GM12878 (cell line): Measurements from ENCODE around the gene CLEC16A. TPM values are rescaled to one million over a fixed set of nuclear protein-coding genes. Genes with fewer than 3 reads are reported as not detected.
A peak's percentile ranks its signal among the peaks of the same experiment; 100 is the strongest.

ENCODE experiments used
- ATAC-seq: fragments of 200-7000 bp; cut with Tn5 transposase; 3 replicates; pipeline ENCODE4 v1.9.1; 2020; ENCODE audit warnings: mild to moderate bottlenecking, moderate library complexity
- BruUV-seq: library from RNA; stranded (reverse); fragments of 400-500 nt; replicated peaks from 2 replicates; lab custom pipeline; 2021; lab: Mats Ljungman, UMichigan
- CTCF ChIA-PET: fragments of 300-600 bp; sonication (Branson Sonifier 250); formaldehyde crosslinking; extraction: SDS; loops from one replicate; lab custom pipeline; 2021; ENCODE audit warnings: inconsistent platforms; lab: Yijun Ruan, JAX
- POLR2A ChIA-PET: fragments of 350-600 bp; formaldehyde crosslinking; extraction: SDS; loops from one replicate; lab custom pipeline; 2021; ENCODE audit warnings: inconsistent platforms; lab: Charles Lee
- RAD21 ChIA-PET: fragments of 300-600 bp; sonication (Branson Sonifier 250); formaldehyde crosslinking; loops from one replicate; lab custom pipeline; 2023; ENCODE audit warnings: antibody characterized with exemption; ENCODE audit not compliant: unreplicated experiment; lab: Charles Lee
- SMC1A ChIA-PET: fragments of 300-600 bp; sonication (Branson Sonifier 250); formaldehyde crosslinking; loops from one replicate; lab custom pipeline; 2023; ENCODE audit not compliant: unreplicated experiment, uncharacterized antibody; lab: Charles Lee
- DNase-seq: peaks from one replicate; pipeline ENCODE4 v3.0.0-alpha.2; 2011; ENCODE audit warnings: low read depth, low spot score
- FAIRE-seq: peaks from 3 replicates; lab custom pipeline; 2011; peaks lifted over from hg19 to GRCh38; lab: Jason Lieb, UNC
- H2AFZ ChIP-seq: 2 replicates; pipeline ENCODE4 v1.6.0; 2011; ENCODE audit warnings: low read depth, low read length, control low read depth; ENCODE audit not compliant: control insufficient read depth
- H3K27ac ChIP-seq: 2 replicates; pipeline ENCODE4 v1.5.1; 2011; ENCODE audit warnings: control low read depth; ENCODE audit not compliant: control insufficient read depth, insufficient read depth
- H3K27me3 ChIP-seq, 2 experiments: replicated peaks in 1 of 2; 2 replicates each; pipeline versions ENCODE4 v1.6.0 to v1.6.1; 2011; ENCODE audit warnings: low read length in 1 of 2; ENCODE audit not compliant: control insufficient read depth in 2 of 2, insufficient read depth in 2 of 2
- H3K36me3 ChIP-seq, 2 experiments: 2 replicates each; pipeline ENCODE4 v1.5.1; 2011; ENCODE audit warnings: low read length in 1 of 2; ENCODE audit not compliant: control insufficient read depth in 2 of 2, insufficient read depth in 2 of 2
- H3K4me1 ChIP-seq: 2 replicates; pipeline ENCODE4 v1.6.1; 2011; ENCODE audit warnings: mild to moderate bottlenecking, low read length, moderate library complexity, mixed read lengths; ENCODE audit not compliant: control insufficient read depth, insufficient read depth
- H3K4me2 ChIP-seq: 2 replicates; pipeline ENCODE4 v1.6.0; 2011; ENCODE audit warnings: control low read depth; ENCODE audit not compliant: control insufficient read depth, insufficient read depth
- H3K4me3 ChIP-seq: fragments of 200-600 bp; sonication (generic); 2 replicates; pipeline ENCODE4 v1.5.1; 2016
- H3K79me2 ChIP-seq: 2 replicates; pipeline ENCODE4 v1.6.0; 2011; ENCODE audit warnings: low read length; ENCODE audit not compliant: control insufficient read depth, insufficient read depth
- H3K9ac ChIP-seq: 2 replicates; pipeline ENCODE4 v1.8.0; 2011; ENCODE audit warnings: low read length, control low read depth, mixed read lengths; ENCODE audit not compliant: control insufficient read depth, insufficient read depth
- H3K9me3 ChIP-seq: replicated peaks from 3 replicates; pipeline ENCODE4 v1.5.1; 2011; ENCODE audit warnings: mild to moderate bottlenecking, low read length; ENCODE audit not compliant: control insufficient read depth, insufficient read depth
- H4K20me1 ChIP-seq: 2 replicates; pipeline ENCODE4 v1.6.0; 2011; ENCODE audit not compliant: control insufficient read depth, insufficient read depth
- CHD4 ChIP-seq: fragments of 200-600 bp; sonication (generic); IDR thresholded peaks from 2 replicates; pipeline ENCODE4 v1.6.1; 2016; ENCODE audit warnings: mild to moderate bottlenecking
- EED ChIP-seq: sonication (generic); IDR thresholded peaks from 2 replicates; pipeline ENCODE4 v1.6.1; 2016; ENCODE audit warnings: antibody characterized with exemption, low read depth
- IKZF1 ChIP-seq: fragments of 450-650 bp; conservative IDR thresholded peaks from 2 replicates; pipeline ENCODE4 v1.6.1; 2017; ENCODE audit warnings: antibody characterized with exemption, mild to moderate bottlenecking
- JUND ChIP-seq: IDR thresholded peaks from 2 replicates; pipeline ENCODE4 v1.6.1; 2012; ENCODE audit warnings: low read depth, mild to moderate bottlenecking, low read length, improper control_type of control experiment, moderate library complexity
- RELA ChIP-seq: fragments of 450-650 bp; IDR thresholded peaks from 2 replicates; pipeline ENCODE4 v1.8.0; 2014; ENCODE audit warnings: borderline replicate concordance; ENCODE audit not compliant: partially characterized antibody
- SIN3A ChIP-seq: IDR thresholded peaks from 2 replicates; pipeline ENCODE4 v1.6.1; 2012; ENCODE audit warnings: low read depth, low read length, improper control_type of control experiment
- SP1 ChIP-seq: IDR thresholded peaks from one replicate; pipeline ENCODE4 v1.6.1; 2011; ENCODE audit warnings: low read depth, low read length
- SUZ12 ChIP-seq: fragments of 200-600 bp; sonication (generic); IDR thresholded peaks from one replicate; pipeline ENCODE4 v1.6.1; 2018; ENCODE audit warnings: antibody characterized with exemption, mild to moderate bottlenecking; ENCODE audit not compliant: unreplicated experiment
- TARDBP ChIP-seq: IDR thresholded peaks from 2 replicates; pipeline ENCODE4 v1.6.1; 2016; ENCODE audit warnings: borderline replicate concordance
- TBL1XR1 ChIP-seq: IDR thresholded peaks from 2 replicates; pipeline ENCODE4 v1.6.1; 2012; ENCODE audit warnings: low read depth, low read length, improper control_type of control experiment
- ZNF207 ChIP-seq: fragments of 450-650 bp; IDR thresholded peaks from 2 replicates; pipeline ENCODE4 v1.6.1; 2014; ENCODE audit warnings: antibody characterized with exemption, mild to moderate bottlenecking, borderline replicate concordance
- ZSCAN29 ChIP-seq: fragments of 450-650 bp; IDR thresholded peaks from 2 replicates; pipeline ENCODE4 v1.6.1; 2017; ENCODE audit warnings: mild to moderate bottlenecking, moderate library complexity
- in situ Hi-C: fragments of 300-500 bp; cut with MboI; formaldehyde crosslinking; loops from 9 replicates; pipeline ENCODE4 v1.14.3; 2018; ENCODE audit warnings: mixed read lengths
- intact Hi-C: fragments of 100-400 bp; cut with micrococcal nuclease; formaldehyde crosslinking; loops from one replicate; pipeline ENCODE4 v1.14.2; 2022; ENCODE audit not compliant: unreplicated experiment
- polyA plus RNA-seq, 11 experiments: library from polyadenylated mRNA; depleted of rRNA in 4 of 11; unstranded in 6 of 11; stranded (reverse) in 5 of 11; fragments of >200 nt; fragmentation: Nextera tagmentation in 4 of 11; fragmentation: Illumina TruSeq in 1 of 11; extraction: Ambion mirVana in 4 of 11; extraction: Trizol in 1 of 11; gene quantifications; 1 replicate in 1 of 11; 2 replicates in 10 of 11; pipeline versions ENCODE4 v1.2.1 to v1.2.3, GENCODE V29; 2011 to 2016; ENCODE audit warnings: inconsistent platforms in 2 of 11, missing spikeins in 2 of 11, low read depth in 1 of 11
- total RNA-seq, 4 experiments: library from RNA; depleted of rRNA in 3 of 4; stranded (reverse); fragments of >200 nt in 3 of 4; fragmentation: Illumina TruSeq in 1 of 4; extraction: Trizol in 1 of 4; gene quantifications; 2 replicates each; pipeline versions ENCODE4 v1.2.1 to v1.2.3, GENCODE V29; 2013 to 2021
- TF ChIP-seq, protein P1 (sequence below): IDR thresholded peaks from 2 replicates; pipeline ENCODE4 v1.6.1; 2012; ENCODE audit warnings: low read length, inconsistent platforms
- TF ChIP-seq, protein P2 (sequence below): IDR thresholded peaks from 2 replicates; pipeline ENCODE4 v1.6.1; 2011; ENCODE audit warnings: borderline replicate concordance, low read depth, mild to moderate bottlenecking, moderate library complexity, low read length; ENCODE audit not compliant: insufficient read depth, poor library complexity, severe bottlenecking
- TF ChIP-seq, protein P3 (sequence below): fragments of 450-650 bp; IDR thresholded peaks from 2 replicates; pipeline ENCODE4 v1.6.1; 2016; ENCODE audit warnings: mild to moderate bottlenecking
- TF ChIP-seq, protein P4 (sequence below), 3 experiments: IDR thresholded peaks in 2 of 3; conservative IDR thresholded peaks in 1 of 3; 2 replicates each; pipeline ENCODE4 v1.5.1; 2011; ENCODE audit warnings: low read depth in 3 of 3, low read length in 3 of 3, mild to moderate bottlenecking in 3 of 3, control low read depth in 2 of 3, moderate library complexity in 2 of 3, inconsistent platforms in 1 of 3, mixed read lengths in 1 of 3; ENCODE audit not compliant: control insufficient read depth in 2 of 3, insufficient read depth in 1 of 3; ENCODE audit errors: extremely low read depth in 1 of 3
- TF ChIP-seq, protein P5 (sequence below): IDR thresholded peaks from 2 replicates; pipeline ENCODE4 v1.6.1; 2011; ENCODE audit warnings: mild to moderate bottlenecking, low read depth, low read length, moderate library complexity; ENCODE audit not compliant: insufficient replicate concordance

The CLEC16A gene
- total and polyA plus RNA-seq, 10 of the 15 experiments (the other 5 are each of a cell fraction or from before 2014, with no cell fraction given) = 1.5 to 28.8 (median 19.2) TPM

DNA sequence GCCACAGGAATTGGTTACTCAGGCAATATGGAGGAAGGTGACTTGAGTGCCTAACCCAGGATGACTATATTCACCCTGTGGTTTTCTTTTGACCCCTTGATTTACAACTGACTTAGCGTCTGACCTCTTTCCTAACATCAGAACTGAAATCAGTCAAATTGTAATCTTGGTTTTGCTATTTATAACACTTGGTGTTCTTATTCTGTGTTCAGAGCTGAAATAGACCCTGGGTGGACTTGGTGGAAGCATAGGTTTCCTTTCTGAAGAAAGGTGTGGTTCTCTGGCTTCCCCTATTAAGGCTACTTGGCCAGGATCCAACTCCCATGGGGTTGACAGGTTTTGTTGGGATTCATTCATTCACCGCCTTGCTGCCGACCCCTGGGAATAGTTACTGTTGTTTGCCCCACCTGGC, 80.8 kb downstream of the CLEC16A start (continued):
- TF ChIP-seq, protein P1, sequence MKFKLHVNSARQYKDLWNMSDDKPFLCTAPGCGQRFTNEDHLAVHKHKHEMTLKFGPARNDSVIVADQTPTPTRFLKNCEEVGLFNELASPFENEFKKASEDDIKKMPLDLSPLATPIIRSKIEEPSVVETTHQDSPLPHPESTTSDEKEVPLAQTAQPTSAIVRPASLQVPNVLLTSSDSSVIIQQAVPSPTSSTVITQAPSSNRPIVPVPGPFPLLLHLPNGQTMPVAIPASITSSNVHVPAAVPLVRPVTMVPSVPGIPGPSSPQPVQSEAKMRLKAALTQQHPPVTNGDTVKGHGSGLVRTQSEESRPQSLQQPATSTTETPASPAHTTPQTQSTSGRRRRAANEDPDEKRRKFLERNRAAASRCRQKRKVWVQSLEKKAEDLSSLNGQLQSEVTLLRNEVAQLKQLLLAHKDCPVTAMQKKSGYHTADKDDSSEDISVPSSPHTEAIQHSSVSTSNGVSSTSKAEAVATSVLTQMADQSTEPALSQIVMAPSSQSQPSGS = peak; percentile 85
- TF ChIP-seq ZSCAN29 = no peak
- TF ChIP-seq, protein P2, sequence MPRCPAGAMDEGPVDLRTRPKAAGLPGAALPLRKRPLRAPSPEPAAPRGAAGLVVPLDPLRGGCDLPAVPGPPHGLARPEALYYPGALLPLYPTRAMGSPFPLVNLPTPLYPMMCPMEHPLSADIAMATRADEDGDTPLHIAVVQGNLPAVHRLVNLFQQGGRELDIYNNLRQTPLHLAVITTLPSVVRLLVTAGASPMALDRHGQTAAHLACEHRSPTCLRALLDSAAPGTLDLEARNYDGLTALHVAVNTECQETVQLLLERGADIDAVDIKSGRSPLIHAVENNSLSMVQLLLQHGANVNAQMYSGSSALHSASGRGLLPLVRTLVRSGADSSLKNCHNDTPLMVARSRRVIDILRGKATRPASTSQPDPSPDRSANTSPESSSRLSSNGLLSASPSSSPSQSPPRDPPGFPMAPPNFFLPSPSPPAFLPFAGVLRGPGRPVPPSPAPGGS = peak; percentile 32
- TF ChIP-seq EED = peak; percentile 76

DNA sequence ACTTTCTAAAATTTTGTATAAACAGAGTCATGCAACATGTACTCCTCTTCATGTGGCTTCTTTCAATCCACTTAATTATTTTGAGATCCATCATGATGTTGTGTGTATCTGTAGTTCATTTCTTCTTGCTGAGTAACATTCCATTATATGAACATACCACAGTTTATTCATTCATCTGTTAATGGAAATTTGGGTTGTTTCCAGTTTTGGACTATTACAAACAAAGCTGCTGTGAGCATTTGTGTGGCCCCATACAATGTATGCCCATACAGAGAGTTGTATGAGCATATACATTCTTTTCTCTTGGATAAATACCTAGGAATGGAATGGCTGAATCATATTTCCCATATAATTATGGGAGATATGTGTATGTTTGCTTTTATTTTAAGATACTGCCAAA, 85.6 kb downstream of the CLEC16A start:
- Histone ChIP-seq H3K27ac (no peak overlapping the region), H2AFZ (no peak overlapping the region), H3K9ac (no peak overlapping the region), H3K36me3 (peaks cover 8 to 17% of the 10 kb centered on the region in 2 experiments; a peak in 3 of 4 replicates), H4K20me1 (no peaks in the 10 kb centered on the region), H3K9me3 (peaks cover 5% of the 10 kb centered on the region), H3K4me1 (peaks cover 6% of the 10 kb centered on the region), H3K4me3 (no peak overlapping the region), H3K27me3 (no peaks in the 10 kb centered on the region), H3K79me2 (no peaks in the 10 kb centered on the region), H3K4me2 (no peak overlapping the region)
- ATAC-seq (no peak), FAIRE-seq (no peak), DNase-seq (no peak)
- no TSS peak for BruUV-seq
- ChIA-PET POLR2A (no interaction called here), RAD21 (no interaction called here), SMC1A (no interaction called here), CTCF (interaction anchor here (2.3 kb wide), 1 partner anchor 47 kb away, joined by 9 read pairs; no protein-coding TSS in a partner anchor)
- intact Hi-C loops = no loop called here
- in situ Hi-C loops = no loop called here
- TF ChIP-seq, protein P3, sequence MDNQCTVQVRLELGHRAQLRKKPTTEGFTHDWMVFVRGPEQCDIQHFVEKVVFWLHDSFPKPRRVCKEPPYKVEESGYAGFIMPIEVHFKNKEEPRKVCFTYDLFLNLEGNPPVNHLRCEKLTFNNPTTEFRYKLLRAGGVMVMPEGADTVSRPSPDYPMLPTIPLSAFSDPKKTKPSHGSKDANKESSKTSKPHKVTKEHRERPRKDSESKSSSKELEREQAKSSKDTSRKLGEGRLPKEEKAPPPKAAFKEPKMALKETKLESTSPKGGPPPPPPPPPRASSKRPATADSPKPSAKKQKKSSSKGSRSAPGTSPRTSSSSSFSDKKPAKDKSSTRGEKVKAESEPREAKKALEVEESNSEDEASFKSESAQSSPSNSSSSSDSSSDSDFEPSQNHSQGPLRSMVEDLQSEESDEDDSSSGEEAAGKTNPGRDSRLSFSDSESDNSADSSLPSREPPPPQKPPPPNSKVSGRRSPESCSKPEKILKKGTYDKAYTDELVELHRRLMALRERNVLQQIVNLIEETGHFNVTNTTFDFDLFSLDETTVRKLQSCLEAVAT = no peak
- TF ChIP-seq SIN3A (no peak), SUZ12 (no peak), JUND (no peak), IKZF1 (no peak), ZNF207 (no peak), CHD4 (no peak), SP1 (no peak), RELA (no peak), TBL1XR1 (no peak), TARDBP (no peak)
- TF ChIP-seq, protein P4, sequence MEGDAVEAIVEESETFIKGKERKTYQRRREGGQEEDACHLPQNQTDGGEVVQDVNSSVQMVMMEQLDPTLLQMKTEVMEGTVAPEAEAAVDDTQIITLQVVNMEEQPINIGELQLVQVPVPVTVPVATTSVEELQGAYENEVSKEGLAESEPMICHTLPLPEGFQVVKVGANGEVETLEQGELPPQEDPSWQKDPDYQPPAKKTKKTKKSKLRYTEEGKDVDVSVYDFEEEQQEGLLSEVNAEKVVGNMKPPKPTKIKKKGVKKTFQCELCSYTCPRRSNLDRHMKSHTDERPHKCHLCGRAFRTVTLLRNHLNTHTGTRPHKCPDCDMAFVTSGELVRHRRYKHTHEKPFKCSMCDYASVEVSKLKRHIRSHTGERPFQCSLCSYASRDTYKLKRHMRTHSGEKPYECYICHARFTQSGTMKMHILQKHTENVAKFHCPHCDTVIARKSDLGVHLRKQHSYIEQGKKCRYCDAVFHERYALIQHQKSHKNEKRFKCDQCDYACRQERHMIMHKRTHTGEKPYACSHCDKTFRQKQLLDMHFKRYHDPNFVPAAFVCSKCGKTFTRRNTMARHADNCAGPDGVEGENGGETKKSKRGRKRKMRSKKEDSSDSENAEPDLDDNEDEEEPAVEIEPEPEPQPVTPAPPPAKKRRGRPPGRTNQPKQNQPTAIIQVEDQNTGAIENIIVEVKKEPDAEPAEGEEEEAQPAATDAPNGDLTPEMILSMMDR (IDR thresholded peaks at IDR 0.05 in 2 of 3, conservative IDR thresholded peaks at IDR 0.05 in 1 of 3; ENCODE audit: control insufficient read depth in 2 of 3, extremely low read depth in 1 of 3, insufficient read depth in 1 of 3, low read depth in 3 of 3, low read length in 3 of 3) = no peak
- TF ChIP-seq, protein P5, sequence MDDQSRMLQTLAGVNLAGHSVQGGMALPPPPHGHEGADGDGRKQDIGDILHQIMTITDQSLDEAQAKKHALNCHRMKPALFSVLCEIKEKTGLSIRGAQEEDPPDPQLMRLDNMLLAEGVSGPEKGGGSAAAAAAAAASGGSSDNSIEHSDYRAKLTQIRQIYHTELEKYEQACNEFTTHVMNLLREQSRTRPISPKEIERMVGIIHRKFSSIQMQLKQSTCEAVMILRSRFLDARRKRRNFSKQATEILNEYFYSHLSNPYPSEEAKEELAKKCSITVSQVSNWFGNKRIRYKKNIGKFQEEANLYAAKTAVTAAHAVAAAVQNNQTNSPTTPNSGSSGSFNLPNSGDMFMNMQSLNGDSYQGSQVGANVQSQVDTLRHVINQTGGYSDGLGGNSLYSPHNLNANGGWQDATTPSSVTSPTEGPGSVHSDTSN = no peak
